Activated CD4-positive, alpha-beta T cell treated with anti-CD3 and anti-CD28 coated beads, Interleukin-2, amount 10 ng/mL, durations not matched to agents 7 days and 5 days (primary cell): Measurements from ENCODE around the gene ETV7. TPM values are rescaled to one million over a fixed set of nuclear protein-coding genes. Genes with fewer than 3 reads are reported as not detected.

Experiments
- CTCF ChIA-PET: fragments of 350-600 bp; sonication (Branson Sonifier 250); formaldehyde crosslinking; loops from one replicate; lab custom pipeline; 2021; ENCODE audit warnings: antibody characterized with exemption; lab: Charles Lee
- POLR2A ChIA-PET: fragments of 350-600 bp; sonication (Branson Sonifier 250); formaldehyde crosslinking; loops from one replicate; lab custom pipeline; 2021; ENCODE audit warnings: antibody characterized with exemption; lab: Charles Lee
- DNase-seq: peaks from one replicate; pipeline ENCODE4 v3.0.0-alpha.2; 2020
- H3K27ac Mint-ChIP-seq: one replicate; pipeline ENCODE4 v1.8.0; 2021; ENCODE audit warnings: mild to moderate bottlenecking, moderate library complexity, mixed read lengths
- H3K27me3 Mint-ChIP-seq: one replicate; pipeline ENCODE4 v1.8.0; 2021; ENCODE audit warnings: mixed read lengths
- H3K36me3 Mint-ChIP-seq: one replicate; pipeline ENCODE4 v1.8.0; 2021; ENCODE audit warnings: low read depth, mixed read lengths
- H3K4me1 Mint-ChIP-seq: one replicate; pipeline ENCODE4 v1.8.0; 2021; ENCODE audit warnings: mixed read lengths
- H3K4me3 Mint-ChIP-seq: one replicate; pipeline ENCODE4 v1.8.0; 2021; ENCODE audit warnings: mild to moderate bottlenecking, moderate library complexity, mixed read lengths
- H3K9me3 Mint-ChIP-seq: one replicate; pipeline ENCODE4 v1.8.0; 2021; ENCODE audit warnings: mixed read lengths
- total RNA-seq, 2 experiments: library from RNA; stranded (reverse); gene quantifications; one replicate each; pipeline ENCODE4 v1.2.3, GENCODE V29; 2021

Gene ETV7
- total RNA-seq, 2 experiments from 2014 or later = 13.4 to 15.3 TPM

- Mint-ChIP-seq H3K27ac (no peak overlapping the region), H3K4me1 (no peaks in the 10 kb centered on the region), H3K36me3 (no peaks in the 10 kb centered on the region), H3K9me3 (no peaks in the 10 kb centered on the region), H3K27me3 (peaks cover 7% of the 10 kb centered on the region), H3K4me3 (no peak overlapping the region)
- CTCF ChIA-PET = no interaction called here
- POLR2A ChIA-PET = no interaction called here
- no peak for DNase-seq
Observed at GRCh38 chr6:36323062-36323461, 64.4 kb downstream of the ETV7 start.

GRCh38 chr6:36322591-36322990 is 64.9 kb downstream of the ETV7 start:
- no peak overlapping the region for H3K27ac Mint-ChIP-seq
- no peaks in the 10 kb centered on the region for H3K4me1 Mint-ChIP-seq
- ChIA-PET POLR2A (no interaction called here), CTCF (interaction anchor here (0.9 kb wide), 1 partner anchor 20 kb away, joined by 3 read pairs; no protein-coding TSS in a partner anchor)
- peaks cover 7% of the 10 kb centered on the region for H3K27me3 Mint-ChIP-seq
- H3K36me3 Mint-ChIP-seq = no peaks in the 10 kb centered on the region
- no peak for DNase-seq
- H3K4me3 Mint-ChIP-seq = no peak overlapping the region
- no peaks in the 10 kb centered on the region for H3K9me3 Mint-ChIP-seq

DNA sequence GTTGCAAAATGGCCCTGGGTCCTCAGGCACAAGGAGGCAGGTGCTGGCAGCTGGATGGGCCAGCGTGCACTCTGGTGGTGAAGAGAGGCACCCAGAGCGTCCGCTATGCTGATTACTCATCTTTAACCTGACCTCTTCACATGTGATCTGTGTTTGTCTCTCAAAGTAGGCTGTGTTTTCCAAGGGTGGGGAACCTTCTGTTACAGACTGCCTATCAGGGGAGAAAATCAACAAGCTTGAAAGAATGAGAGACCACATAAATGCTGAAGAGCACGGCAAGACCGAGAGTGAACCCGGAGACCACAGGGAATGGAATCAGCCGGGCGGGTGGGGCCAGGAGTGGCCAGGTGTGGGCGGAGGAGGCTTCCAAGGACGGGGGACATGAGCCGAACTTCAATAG is 67.0 kb downstream of the ETV7 start:
- CTCF ChIA-PET = interaction anchor here (1.0 to 1.5 kb wide), 3 partner anchors 11 to 45 kb away, joined by 3 to 5 read pairs (median 4); no protein-coding TSS in a partner anchor

DNA sequence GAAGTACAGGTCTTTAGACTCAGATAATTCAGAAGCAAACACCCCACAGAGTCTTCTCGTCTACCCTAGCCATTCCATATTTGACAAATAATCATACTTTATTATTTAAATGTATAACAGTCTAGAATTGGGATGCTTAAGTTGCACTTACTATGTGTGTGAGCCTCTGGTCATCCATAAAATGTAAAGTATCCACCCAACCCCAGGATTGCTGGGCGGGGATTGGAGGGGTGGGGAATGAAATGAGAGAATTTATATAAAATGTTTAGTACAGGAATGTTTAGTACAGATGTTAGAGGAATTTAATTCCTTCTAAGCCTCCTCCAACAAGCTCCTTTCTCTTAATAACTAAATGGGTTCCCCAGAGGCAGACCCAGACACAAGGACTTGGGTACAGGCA is 67.6 kb downstream of the ETV7 start:
- peaks cover 7% of the 10 kb centered on the region for H3K27me3 Mint-ChIP-seq
- no peak for DNase-seq
- no peaks in the 10 kb centered on the region for H3K4me1 Mint-ChIP-seq
- no peaks in the 10 kb centered on the region for H3K9me3 Mint-ChIP-seq
- no peak overlapping the region for H3K4me3 Mint-ChIP-seq
- ChIA-PET CTCF (interaction anchor here (1.0 kb wide), 2 partner anchors 11 to 45 kb away, joined by 3 to 4 read pairs; no protein-coding TSS in a partner anchor), POLR2A (no interaction called here)
- H3K27ac Mint-ChIP-seq = no peak overlapping the region
- H3K36me3 Mint-ChIP-seq = no peaks in the 10 kb centered on the region

More for the DNA sequence above, 67.0 kb downstream of the ETV7 start:
- POLR2A ChIA-PET = no interaction called here
- Mint-ChIP-seq H3K4me3 (no peak overlapping the region), H3K27ac (no peak overlapping the region), H3K9me3 (no peaks in the 10 kb centered on the region), H3K36me3 (no peaks in the 10 kb centered on the region), H3K4me1 (no peaks in the 10 kb centered on the region), H3K27me3 (peaks cover 7% of the 10 kb centered on the region)
- no peak for DNase-seq

GRCh38 chr6:36319436-36319762 is 68.1 kb downstream of the ETV7 start:
- H3K27ac Mint-ChIP-seq = no peak overlapping the region
- no peak for DNase-seq
- CTCF ChIA-PET = interaction anchor here (0.8 to 1.0 kb wide), 2 partner anchors 11 to 17 kb away, joined by 3 to 4 read pairs; no protein-coding TSS in a partner anchor

DNA sequence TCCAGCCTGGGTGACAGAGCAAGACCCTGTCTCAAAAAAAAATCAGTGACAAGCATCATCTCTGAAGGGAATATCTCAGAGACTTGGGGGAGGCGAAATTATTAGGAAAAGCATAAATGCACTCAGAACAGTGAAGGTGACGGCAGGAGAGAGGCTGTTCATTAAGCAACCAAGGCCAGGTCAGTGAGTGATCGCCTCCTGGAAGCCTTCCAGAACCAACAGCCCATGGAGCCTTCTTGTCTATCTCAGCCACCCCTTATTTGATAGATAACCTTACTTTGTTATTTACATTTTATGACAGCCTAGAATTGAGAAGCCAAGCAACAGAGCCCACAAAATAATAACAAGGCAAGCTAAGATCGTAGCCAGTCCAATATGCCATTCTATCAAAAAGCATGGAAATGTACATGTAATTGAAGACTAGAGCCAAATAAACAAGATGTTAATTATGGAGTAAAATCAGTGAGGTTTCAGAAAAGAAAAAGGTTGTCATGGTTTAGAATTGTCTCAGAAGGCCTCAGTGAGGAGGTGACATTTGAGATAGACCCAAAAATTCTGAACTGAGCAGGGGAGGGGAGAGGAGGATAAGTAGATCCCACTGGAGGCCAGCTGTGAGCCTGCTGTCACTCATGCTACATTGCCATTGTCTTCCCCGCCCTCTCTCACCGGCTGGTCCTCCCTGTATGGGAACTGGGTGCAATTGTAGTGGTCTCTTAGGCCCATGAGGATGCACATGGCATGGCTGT is 68.6 kb downstream of the ETV7 start:
- DNase-seq = no peak
- POLR2A ChIA-PET = interaction anchor here (0.7 kb wide), 1 partner anchor 1181 kb away, joined by 3 read pairs; no protein-coding TSS in a partner anchor
- Mint-ChIP-seq H3K27me3 (peaks cover 7% of the 10 kb centered on the region), H3K9me3 (no peaks in the 10 kb centered on the region), H3K4me3 (no peak overlapping the region), H3K27ac (no peak overlapping the region), H3K4me1 (no peaks in the 10 kb centered on the region), H3K36me3 (no peaks in the 10 kb centered on the region)
- CTCF ChIA-PET = interaction anchor here (0.6 to 1.0 kb wide), 3 partner anchors 11 to 17 kb away, joined by 3 to 4 read pairs (median 3); no protein-coding TSS in a partner anchor

More at GRCh38 chr6:36319436-36319762, 68.1 kb downstream of the ETV7 start:
- Mint-ChIP-seq H3K36me3 (no peaks in the 10 kb centered on the region), H3K27me3 (peaks cover 7% of the 10 kb centered on the region), H3K4me3 (no peak overlapping the region), H3K9me3 (no peaks in the 10 kb centered on the region), H3K4me1 (no peaks in the 10 kb centered on the region)
- POLR2A ChIA-PET = no interaction called here

DNA sequence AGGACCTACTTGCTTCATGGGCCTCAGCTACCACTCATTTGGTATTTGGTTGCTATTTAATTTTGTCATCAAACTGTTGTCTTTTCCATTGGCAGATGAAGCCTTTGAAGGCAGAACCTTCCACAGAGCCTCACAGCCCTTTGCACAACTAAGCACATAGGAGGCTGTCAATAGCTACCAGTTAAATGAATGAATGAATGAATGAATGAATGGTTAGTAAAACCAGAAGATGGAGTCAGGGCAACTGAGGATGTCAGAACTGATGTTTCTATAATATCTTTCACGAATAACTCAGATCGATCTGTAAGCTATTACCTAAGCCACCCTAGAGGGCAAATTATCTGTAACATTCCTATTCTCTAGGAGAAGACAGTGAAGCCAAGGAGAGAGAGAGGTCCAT is 69.8 kb downstream of the ETV7 start:
- POLR2A ChIA-PET = no interaction called here
- CTCF ChIA-PET = interaction anchor here (1.2 to 1.8 kb wide), 2 partner anchors 15 to 24 kb away, joined by 3 to 7 read pairs; no protein-coding TSS in a partner anchor
- Mint-ChIP-seq H3K27ac (no peak overlapping the region), H3K9me3 (no peaks in the 10 kb centered on the region), H3K36me3 (no peaks in the 10 kb centered on the region), H3K27me3 (peaks cover 7% of the 10 kb centered on the region), H3K4me3 (no peak overlapping the region), H3K4me1 (no peaks in the 10 kb centered on the region)
- no peak for DNase-seq

Other genes starting within 250 kb of the ETV7 start
- 10 to 100 TPM; 18.5 to 24.1 TPM for gene BRPF3, start 190.9 kb downstream of the ETV7 start, total RNA-seq
- gene PNPLA1, start 117.6 kb downstream of the ETV7 start, total RNA-seq = not detected
- gene BNIP5, start 50.8 kb downstream of the ETV7 start, total RNA-seq = not detected
- under 1 TPM; 0.17 to 0.40 TPM for gene PXT1, start 55.2 kb upstream of the ETV7 start, total RNA-seq
- 10 to 100 TPM; 49.7 to 49.8 TPM for gene KCTD20, start 55.3 kb upstream of the ETV7 start, total RNA-seq
- gene STK38, start 159.8 kb upstream of the ETV7 start, total RNA-seq = 100 to 1,000 TPM in 1 of 2 experiments, 10 to 100 TPM in 1; 99.1 to 114 TPM
- gene SRSF3, start 206.7 kb upstream of the ETV7 start, total RNA-seq = 100 to 1,000 TPM; 394 to 441 TPM